ENCODE results near the gene INSYN2B.
"Not testable (repeated sequence)": the region's sequence is repeated elsewhere in the genome, so short reads cannot be mapped to it uniquely, and the experiment has no call there.

INSYN2B gene

GRCh38 chr5:169840405-169840804 lies 139.9 kb downstream of the INSYN2B start:
- no peak for DNase-seq

DNA sequence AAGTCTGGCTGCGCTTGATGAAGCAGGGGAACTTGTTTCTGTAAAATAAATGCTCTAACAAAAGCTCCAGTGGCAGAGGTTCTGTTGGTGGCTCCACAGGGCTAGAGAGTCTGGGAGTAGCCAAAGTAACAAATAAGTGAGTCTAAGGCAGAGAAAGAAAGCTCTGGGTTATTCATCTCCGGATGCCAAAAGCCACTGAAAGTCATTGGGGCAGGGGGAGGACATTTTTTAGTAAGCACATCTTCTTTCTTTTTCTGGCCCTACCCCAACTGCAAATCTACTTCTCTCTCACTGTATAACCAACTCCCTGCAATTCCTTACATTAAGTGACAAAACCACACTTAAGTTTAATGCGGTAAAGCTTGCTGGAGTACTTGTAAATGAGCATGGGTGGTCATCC lies 141.6 kb downstream of the INSYN2B start:
- DNase-seq: no peak

DNA sequence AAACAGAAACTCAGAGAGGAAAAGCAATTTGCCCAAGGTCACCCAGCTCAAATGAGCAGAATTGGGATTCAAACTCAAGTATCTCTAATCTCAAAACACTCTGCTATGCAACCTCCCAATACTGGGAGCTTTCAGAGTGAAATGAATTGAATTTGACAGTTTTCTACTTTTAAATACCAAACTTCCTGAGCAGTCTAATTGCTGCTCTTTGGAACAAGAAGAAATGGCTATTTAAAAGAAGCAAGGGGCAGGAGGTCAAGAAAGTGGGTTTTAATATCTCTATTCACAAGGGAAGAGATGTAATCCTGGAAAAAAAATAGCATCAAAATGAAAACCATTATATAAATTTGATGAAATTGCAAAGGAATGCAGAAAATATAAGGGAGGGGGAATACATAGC lies 142.6 kb downstream of the INSYN2B start:
- no peak for DNase-seq

DNA sequence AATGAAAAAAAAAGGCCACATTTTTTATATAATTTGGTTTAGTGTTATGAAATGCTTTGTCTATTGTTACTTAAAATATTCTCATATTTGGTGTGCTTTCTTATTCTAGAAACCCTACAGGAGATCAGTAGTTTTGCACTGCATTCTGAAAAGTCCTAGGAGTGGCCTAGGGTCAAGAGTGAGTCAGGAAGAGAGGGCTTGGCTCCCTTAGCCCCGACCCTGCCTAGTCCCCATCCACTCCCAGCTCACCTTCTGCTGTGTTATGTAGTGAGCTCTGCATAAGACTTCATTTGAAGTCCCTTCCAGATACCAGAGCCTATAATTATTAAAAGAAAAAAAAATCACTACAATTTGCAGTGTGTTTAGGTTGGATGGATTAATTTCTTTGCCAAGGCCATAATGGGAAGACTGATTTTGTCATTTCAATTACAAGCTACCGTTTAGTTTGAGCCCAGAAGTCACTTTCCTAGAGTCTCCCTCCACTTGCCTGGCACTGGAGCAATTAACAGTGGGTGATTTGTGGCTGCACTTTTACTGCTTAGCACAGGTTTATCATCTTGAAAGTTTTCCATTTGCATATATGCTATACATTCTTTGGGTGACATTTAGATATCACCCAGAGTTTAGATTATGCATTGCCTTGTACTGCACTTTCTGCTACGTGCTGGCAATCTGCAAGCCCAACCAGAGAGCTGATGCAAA lies 143.3 kb downstream of the INSYN2B start:
- DNase-seq: no peak

DNA sequence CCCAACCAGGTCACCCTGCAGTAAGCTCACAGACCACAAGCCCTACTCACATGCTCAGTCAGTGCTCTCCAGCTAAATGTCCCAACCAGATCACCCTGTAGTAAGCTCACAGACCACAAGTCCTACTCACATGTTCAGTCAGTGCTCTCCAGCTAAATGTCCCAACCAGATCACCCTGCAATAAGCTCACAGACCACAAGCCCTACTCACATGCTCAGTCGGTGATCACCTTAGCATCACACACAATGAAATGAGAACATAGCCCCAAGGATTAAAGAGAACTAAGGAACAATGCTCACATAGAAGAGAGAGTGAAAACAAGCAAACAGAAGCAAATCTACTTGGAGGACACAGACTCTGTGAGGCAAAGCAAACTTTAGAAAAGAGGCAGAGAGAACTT lies 145.8 kb downstream of the INSYN2B start:
- not testable (repeated sequence) for DNase-seq

DNA sequence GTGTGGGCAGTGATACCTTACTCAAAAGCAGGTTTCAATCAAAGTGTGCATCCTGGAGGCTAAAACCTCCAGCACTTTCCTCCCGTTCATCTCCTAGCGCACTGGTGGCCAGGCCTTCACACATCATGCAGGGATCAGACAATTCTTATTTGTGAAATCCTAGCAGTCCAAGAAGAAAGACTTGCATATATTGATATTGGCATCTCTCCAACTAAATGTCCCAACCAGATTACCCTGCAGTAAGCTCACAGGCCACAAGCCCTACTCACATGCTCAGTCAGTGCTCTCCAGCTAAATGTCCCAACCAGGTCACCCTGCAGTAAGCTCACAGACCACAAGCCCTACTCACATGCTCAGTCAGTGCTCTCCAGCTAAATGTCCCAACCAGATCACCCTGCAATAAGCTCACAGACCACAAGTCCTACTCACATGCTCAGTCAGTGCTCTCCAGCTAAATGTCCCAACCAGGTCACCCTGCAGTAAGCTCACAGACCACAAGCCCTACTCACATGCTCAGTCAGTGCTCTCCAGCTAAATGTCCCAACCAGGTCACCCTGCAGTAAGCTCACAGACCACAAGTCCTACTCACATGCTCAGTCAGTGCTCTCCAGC lies 146.5 kb downstream of the INSYN2B start:
- DNase-seq: peak; percentile 23

GRCh38 chr5:169832845-169833244 lies 147.4 kb downstream of the INSYN2B start:
- DNase-seq: no peak

DNA sequence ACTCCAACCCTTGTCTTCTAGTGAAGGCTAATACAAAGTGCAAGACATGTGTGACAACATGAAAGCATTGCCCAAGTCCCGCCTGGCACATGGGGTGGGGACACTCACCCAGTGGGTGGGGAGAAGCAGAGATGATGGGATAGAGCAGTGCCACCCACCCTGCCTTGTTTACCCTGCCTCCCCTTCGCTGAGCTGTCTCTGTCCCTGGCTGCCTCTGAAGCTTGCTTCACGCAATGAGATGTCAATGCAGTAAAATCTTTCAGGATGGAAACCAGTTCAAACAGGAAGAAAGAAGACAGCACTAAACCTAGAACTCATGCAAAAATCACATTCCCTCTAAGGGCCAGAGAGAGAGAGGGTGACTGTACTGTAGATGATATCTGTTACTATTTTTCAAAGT lies 148.0 kb downstream of the INSYN2B start:
- DNase-seq: no peak

DNA sequence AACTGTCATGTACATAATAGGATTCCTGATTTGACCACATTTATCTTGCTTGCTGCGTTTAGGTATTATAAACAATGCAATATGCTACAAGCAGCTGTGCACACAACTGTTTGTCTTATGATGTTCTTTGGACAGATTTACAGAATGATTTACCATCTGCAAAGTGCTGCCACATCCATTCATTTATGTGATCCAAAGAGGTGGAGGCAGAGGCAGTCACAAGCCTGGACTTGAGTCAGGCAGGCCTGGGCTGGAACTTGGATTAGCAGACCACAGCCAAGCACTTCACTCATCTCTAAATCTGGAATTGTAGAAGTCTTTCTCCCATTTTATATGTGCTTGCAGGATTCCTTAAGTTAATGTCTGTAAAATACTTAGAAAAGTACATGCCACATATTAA lies 149.0 kb downstream of the INSYN2B start:
- no peak for DNase-seq

DNA sequence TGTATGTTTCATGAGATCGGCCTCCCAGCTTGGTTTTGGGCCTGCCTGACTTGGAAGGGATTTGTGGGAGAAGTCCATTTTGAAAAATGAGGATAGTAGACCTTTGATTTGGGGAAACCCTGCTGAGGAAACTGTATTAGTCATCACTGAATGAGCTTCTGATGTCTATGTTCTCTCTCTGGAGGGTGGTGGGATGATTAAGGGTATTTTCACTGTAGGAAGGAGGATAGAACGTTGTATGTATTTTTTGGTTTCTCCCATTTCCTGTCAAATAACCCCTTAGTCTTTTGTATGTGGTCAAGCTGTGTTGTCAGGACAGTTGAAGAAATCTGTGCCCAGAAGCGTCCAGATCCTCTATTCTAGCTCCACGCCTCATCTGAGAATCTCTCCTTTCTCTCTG lies 151.9 kb downstream of the INSYN2B start:
- DNase-seq: no peak

- no peak for DNase-seq
These were observed 152.5 kb downstream of the INSYN2B start for GRCh38 chr5:169827769-169828168.

DNA sequence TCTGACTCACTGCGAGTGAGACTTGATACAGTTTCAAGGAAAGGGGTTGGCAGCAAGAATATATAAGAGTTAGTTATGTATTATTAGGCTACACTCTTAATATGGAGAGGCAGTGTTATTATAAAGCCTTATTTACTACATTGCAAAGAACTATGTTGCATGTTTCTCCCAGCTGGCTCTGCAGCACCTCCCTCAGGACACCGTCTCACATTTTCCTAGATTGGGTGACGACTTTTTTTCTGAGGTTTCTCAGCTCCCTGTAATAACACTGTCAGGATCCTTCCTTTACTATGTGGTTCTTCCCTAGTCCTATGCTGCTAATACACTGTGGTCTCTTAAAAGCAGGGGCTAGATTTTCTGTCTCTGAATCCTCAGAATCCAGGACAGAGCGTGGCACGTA lies 153.7 kb downstream of the INSYN2B start:
- DNase-seq: no peak

GRCh38 chr5:169817031-169817430 lies 163.3 kb downstream of the INSYN2B start:
- no peak for DNase-seq

GRCh38 chr5:169814522-169814921 lies 165.8 kb downstream of the INSYN2B start:
- no peak for DNase-seq
